IgD-negative memory B cell (primary cell): Measurements from ENCODE around the gene ZNF316. TPM values are rescaled to one million over a fixed set of nuclear protein-coding genes. Genes with fewer than 3 reads are reported as not detected.

Experiments
- H3K27ac Mint-ChIP-seq, 3 donors: one replicate each; pipeline ENCODE4 v1.8.0; 2020 to 2022; ENCODE audit warnings: mild to moderate bottlenecking in 3 of 3, mixed read lengths in 3 of 3, moderate library complexity in 1 of 3
- H3K27me3 Mint-ChIP-seq: one replicate; pipeline ENCODE4 v1.8.0; 2021; ENCODE audit warnings: mixed read lengths
- H3K36me3 Mint-ChIP-seq: one replicate; pipeline ENCODE4 v1.8.0; 2020; ENCODE audit warnings: mild to moderate bottlenecking, mixed read lengths
- H3K4me1 Mint-ChIP-seq, 3 donors: one replicate each; pipeline ENCODE4 v1.8.0; 2020 to 2022; ENCODE audit warnings: mixed read lengths in 3 of 3, mild to moderate bottlenecking in 1 of 3
- H3K4me3 Mint-ChIP-seq, 4 donors: one replicate each; pipeline ENCODE4 v1.8.0; 2020 to 2022; ENCODE audit warnings: mild to moderate bottlenecking in 4 of 4, mixed read lengths in 4 of 4, moderate library complexity in 3 of 4
- H3K9me3 Mint-ChIP-seq, 3 donors: one replicate each; pipeline ENCODE4 v1.8.0; 2020 to 2021; ENCODE audit warnings: mixed read lengths in 3 of 3, mild to moderate bottlenecking in 1 of 3
- polyA plus RNA-seq: library from polyadenylated mRNA; unstranded; fragments of 300-500 nt; fragmentation: Illumina TruSeq; gene quantifications from one replicate; pipeline ENCODE4 v1.2.3, GENCODE V29; 2021

Gene ZNF316
- polyA plus RNA-seq, 1 donor from 2014 or later = 2.1 TPM

DNA sequence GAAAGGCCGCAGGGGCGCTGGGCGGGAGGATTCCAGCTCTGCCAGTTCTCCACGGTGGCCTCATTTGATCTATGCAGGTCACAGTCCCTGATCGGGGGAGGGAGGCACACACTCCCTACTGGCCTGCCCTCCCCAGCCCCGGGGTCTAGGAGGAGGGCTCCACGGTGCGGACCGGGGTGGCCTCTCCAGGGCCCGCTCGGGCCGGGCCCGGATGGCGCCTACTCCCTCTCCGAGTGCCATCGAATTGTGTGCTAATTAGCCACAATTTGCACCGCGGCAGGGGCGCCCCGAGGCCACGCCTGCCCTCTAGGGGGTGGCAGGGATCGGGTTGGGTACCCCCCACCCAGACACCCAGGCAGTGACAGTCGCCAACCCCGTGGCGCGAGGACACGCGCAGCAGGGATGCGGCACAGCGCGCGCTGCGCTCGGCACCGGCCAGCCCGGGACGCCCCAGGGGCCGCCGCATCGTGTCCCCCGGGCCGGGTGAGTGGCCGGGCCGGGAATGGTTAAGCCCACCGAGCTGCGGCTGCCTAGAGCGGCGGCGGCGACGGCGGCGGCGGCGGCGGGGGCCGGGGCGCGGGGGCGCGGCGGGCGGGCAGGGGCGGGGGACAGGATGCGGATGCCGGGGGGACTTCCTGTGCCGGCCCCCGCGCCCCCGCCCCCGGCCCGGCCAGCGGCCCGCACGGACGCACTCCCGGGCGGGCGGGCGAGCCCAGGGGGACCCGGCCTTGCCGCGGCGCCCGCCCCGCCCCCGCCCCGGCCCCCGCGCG is 22.0 kb upstream of the ZNF316 start, which contains the start of gene ZNF853:
Gene ZNF853, plus strand, starts transcription at position 658 of the 770 bp plus-strand sequence. CDS start 565 bp downstream, outside the sequence.
- H3K27ac Mint-ChIP-seq = peak within 1 kb of the TSS in 1 of 3 donors; percentile 31
- H3K27me3 Mint-ChIP-seq = peaks cover 10% of the 10 kb centered on the region
- H3K9me3 Mint-ChIP-seq = no peaks in the 10 kb centered on the region
- H3K4me1 Mint-ChIP-seq = peaks cover 10 to 14% (median 10%) of the 10 kb centered on the region in 3 donors
- peak within 1 kb of the TSS; percentile 74 to 92 (median 84) for H3K4me3 Mint-ChIP-seq
- peaks cover 1% of the 10 kb centered on the region for H3K36me3 Mint-ChIP-seq

DNA sequence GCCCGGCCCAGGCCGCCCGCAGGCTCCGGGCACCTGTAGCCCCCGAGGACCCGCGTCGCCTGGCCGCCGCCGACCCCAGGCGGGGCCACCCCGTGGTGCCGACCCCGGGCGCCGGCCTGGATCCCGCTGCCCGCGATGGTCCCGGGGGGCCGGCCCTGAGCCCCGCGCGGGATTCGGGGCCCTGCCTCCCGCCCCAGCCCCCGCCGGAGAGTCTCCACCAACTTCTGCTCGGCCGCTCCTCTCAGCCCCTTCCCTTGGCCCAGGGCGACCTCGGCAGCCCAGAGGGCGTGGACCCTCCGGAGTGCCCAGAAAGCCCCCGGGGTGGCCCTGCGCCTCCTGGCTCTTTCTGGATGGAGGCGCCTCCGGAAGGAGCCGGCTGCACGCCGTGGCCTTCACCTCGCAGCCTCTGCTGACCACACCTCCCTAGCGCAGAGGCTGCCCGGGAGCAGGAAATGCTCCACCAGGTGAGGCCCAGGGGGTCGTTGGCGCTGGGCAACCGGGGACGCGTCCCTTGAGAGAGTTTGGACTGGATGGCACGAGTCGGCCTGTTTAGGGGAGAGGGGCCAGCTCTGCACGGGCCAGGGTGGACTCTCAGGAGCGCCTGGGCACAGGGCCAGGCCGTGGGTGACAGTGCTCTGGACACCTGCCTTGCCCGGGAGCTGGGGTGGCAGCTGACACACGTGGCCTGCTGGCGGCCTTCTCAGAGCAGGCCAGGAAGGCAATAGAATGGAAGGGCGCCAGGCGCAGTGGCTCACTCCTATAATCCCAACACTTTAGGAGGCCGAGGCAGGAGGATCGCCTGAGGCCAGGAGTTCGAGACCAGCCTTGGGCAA is 21.2 kb upstream of the ZNF316 start:
- H3K4me1 Mint-ChIP-seq = peaks cover 12 to 16% (median 15%) of the 10 kb centered on the region in 3 donors
- H3K27me3 Mint-ChIP-seq = peaks cover 10% of the 10 kb centered on the region
- H3K9me3 Mint-ChIP-seq = no peaks in the 10 kb centered on the region
- H3K4me3 Mint-ChIP-seq = peak overlapping the region; percentile 66 to 84 (median 77)
- no peak overlapping the region for H3K27ac Mint-ChIP-seq
- peaks cover 1% of the 10 kb centered on the region for H3K36me3 Mint-ChIP-seq

DNA sequence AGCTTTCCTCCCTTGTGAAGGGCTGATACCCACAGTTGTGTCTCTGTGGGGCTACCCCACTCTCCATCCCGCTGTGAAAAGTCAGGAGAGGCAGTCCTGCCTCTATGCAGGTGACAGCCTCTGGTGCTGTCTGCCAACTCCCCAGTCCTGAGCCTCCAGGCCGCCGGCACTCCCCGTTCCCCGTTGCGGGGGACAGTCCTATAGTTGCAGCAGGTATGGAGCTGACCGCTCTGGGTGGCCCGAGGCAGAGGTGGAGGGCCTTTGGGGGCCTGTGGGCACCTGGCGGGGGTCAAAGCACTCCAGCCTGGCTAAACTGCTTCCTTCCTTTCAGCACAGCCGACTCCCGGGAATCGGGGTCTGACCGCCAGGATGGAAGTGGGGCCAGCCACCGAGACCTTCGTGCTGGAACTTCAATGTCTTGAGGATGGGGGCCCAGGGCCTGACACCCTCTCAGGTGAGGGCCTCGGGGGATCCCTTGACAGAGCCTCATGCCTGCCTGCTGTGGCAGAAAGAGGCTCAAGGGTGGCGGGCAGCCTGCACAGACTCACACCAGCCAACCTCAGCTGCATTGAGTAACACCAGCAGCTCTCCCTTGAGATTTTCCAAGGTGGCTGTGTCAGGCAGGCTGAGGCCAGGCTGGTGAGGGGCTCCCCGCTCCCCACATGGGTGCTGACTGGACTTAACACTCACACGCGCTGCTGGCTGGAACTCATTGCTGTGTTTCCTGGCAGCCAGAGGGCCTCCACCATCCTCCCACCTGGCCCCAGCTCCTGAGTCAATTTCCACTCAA is 20.1 kb upstream of the ZNF316 start:
- H3K27me3 Mint-ChIP-seq = peaks cover 10% of the 10 kb centered on the region
- peak overlapping the region; percentile 37 to 75 (median 67) for H3K4me3 Mint-ChIP-seq
- H3K9me3 Mint-ChIP-seq = no peaks in the 10 kb centered on the region
- peaks cover 3% of the 10 kb centered on the region for H3K36me3 Mint-ChIP-seq
- H3K27ac Mint-ChIP-seq = no peak overlapping the region
- H3K4me1 Mint-ChIP-seq = peaks cover 15 to 25% (median 21%) of the 10 kb centered on the region in 3 donors

DNA sequence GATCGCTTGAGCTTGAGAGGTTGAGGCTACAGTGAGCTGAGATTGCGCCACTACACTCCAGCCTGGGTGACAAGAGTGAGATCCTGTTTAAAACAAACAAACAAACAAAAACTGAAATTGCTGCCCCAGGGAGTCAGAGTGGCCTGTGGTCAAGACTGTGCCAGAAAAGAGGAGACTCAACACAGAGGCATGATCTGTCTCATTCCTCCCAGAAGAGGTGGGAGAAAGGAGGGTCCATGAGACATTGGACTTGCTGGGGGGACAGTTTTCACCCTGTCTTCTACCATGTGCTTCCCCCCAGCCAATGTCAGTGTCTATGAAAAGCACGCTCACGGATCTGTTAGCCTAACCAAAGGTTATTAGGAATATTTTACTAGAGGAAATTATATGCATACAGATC is 18.5 kb upstream of the ZNF316 start:
- no peak overlapping the region for H3K27ac Mint-ChIP-seq
- peaks cover 15 to 32% (median 22%) of the 10 kb centered on the region in 3 donors for H3K4me1 Mint-ChIP-seq
- H3K4me3 Mint-ChIP-seq = no peak overlapping the region

DNA sequence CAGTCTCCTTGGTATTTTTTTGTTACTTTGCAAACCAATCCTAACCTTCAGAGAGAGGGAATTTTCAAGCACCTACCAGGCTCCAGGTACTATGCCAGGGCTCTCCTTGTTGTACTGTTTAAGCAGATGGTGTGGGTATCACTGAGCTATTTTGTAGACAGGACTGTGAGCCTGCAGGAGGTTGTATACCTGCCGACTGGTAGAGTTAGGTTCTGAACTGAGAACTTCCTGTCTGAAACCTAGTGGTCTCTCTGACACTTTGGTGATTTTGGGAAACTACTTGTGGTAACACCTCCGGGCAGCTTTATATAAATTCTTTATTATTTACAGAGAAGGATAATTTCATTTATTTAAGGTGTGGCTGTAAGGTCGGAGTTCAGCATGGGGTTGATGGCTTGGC is 17.2 kb upstream of the ZNF316 start:
- Mint-ChIP-seq H3K9me3 (no peaks in the 10 kb centered on the region), H3K27ac (peak overlapping the region in 1 of 3 donors; percentile 90), H3K4me1 (peaks cover 17 to 37% (median 29%) of the 10 kb centered on the region in 3 donors), H3K27me3 (peaks cover 2% of the 10 kb centered on the region), H3K4me3 (peak overlapping the region in 3 of 4 donors; percentile 39 to 72 (median 70)), H3K36me3 (peaks cover 5% of the 10 kb centered on the region)

More for the DNA sequence above, 18.5 kb upstream of the ZNF316 start:
- no peaks in the 10 kb centered on the region for H3K9me3 Mint-ChIP-seq
- H3K36me3 Mint-ChIP-seq = peaks cover 3% of the 10 kb centered on the region
- H3K27me3 Mint-ChIP-seq = peaks cover 7% of the 10 kb centered on the region

DNA sequence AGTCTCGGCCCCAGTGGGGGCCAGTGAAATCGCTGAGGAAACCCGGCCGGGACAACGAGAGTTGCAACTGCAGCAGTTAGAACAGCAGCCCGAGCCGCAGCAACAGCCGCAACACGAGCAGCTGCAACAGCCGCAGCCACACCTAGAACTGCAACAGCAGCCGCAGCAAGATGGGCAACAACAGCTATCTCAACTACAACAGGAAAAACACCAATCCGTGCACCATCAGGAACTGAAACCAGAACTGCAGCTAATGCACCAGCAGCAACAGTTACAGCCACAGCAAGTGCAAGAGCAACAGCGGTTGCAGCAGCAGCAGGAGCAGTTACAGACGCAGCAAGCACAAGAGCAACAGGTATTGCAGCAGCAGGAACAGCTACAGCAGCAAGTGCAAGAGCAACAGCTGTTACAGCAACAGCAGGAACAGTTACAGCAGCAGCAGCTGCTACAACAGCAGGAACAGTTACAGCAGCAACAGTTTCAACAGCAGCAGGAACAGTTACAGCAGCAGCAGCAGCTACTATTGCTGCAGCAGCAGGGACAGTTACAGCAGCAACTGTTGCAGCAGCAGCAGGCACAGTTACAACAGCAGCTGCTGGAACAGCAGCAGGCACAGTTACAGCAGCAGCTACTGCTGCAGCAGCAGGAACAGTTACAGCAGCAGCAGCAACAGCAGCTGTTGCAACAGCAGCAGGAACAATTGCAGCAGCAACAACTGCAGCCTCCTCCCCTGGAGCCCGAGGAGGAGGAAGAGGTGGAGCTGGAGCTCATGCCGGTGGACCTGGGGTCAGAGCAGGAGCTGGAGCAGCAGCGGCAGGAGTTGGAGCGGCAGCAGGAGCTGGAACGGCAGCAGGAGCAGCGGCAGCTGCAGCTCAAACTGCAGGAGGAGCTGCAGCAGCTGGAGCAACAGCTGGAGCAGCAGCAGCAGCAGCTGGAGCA is 15.7 kb upstream of the ZNF316 start:
- peaks cover 5% of the 10 kb centered on the region for H3K36me3 Mint-ChIP-seq
- H3K4me1 Mint-ChIP-seq = peaks cover 17 to 38% (median 30%) of the 10 kb centered on the region in 3 donors
- peaks cover 2% of the 10 kb centered on the region for H3K27me3 Mint-ChIP-seq
- H3K27ac Mint-ChIP-seq = peak overlapping the region in 2 of 3 donors; percentile 13 to 50
- H3K9me3 Mint-ChIP-seq = no peaks in the 10 kb centered on the region
- H3K4me3 Mint-ChIP-seq = peak overlapping the region; percentile 24 to 94 (median 61)

DNA sequence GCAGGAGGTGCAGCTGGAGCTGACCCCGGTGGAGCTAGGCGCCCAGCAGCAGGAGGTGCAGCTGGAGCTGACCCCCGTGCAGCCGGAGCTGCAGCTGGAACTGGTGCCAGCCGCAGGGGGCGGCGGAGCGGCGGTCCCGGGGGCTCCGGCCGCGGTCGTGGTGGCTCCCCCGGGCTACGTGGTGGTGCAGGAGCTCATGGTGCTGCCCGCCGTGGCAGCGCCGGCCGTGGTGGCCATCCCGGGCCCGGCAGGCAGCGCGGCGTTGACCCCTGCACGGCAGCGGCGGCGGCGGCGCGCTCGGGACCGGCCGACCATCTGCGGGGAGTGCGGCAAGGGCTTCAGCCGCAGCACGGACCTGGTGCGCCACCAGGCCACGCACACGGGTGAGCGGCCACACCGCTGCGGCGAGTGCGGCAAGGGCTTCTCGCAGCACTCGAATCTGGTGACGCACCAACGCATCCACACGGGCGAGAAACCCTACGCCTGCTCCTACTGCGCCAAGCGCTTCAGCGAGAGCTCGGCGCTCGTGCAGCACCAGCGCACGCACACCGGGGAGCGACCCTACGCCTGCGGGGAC is 14.9 kb upstream of the ZNF316 start:
- Mint-ChIP-seq H3K4me1 (peaks cover 17 to 38% (median 31%) of the 10 kb centered on the region in 3 donors), H3K36me3 (peaks cover 5% of the 10 kb centered on the region), H3K4me3 (no peak overlapping the region), H3K27ac (no peak overlapping the region), H3K9me3 (no peaks in the 10 kb centered on the region), H3K27me3 (peaks cover 2% of the 10 kb centered on the region)

DNA sequence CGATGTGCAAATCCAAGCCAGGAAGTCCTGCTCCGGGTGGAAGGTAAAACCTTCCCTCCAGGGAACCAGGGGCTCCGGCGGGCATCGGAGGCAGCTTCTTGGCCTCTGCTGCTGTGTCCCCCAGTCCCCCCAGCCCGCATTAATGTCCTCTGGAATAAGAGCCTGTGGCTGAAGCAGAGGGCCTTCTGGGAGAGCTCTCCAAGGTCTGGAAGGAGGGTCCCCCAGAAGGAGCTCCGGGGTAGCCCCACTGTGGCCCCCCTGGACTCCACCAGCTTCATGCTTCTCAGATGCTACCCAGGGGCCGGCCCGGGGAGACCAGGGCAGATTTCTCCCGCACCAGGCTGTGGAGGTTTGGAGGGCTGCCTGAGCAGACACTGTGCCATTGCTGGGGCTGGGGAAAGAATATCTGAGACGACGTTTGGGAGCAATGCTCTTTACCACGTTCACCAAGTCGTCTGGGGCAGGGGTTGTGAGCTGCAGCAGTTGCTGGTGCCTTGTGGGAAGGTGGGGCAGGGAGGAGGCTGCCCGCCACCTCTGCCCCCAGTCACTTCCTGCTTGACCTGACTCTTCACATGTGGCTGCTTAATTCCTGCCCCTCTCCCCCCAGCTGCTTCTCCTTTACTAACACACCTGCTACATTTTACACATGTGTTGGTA is 13.4 kb upstream of the ZNF316 start:
- H3K36me3 Mint-ChIP-seq = peaks cover 5% of the 10 kb centered on the region
- H3K9me3 Mint-ChIP-seq = no peaks in the 10 kb centered on the region
- no peaks in the 10 kb centered on the region for H3K27me3 Mint-ChIP-seq
- H3K4me1 Mint-ChIP-seq = peaks cover 17 to 38% (median 31%) of the 10 kb centered on the region in 3 donors
- peak overlapping the region; percentile 33 to 98 (median 71) for H3K27ac Mint-ChIP-seq
- H3K4me3 Mint-ChIP-seq = peak overlapping the region; percentile 23 to 85 (median 78)

DNA sequence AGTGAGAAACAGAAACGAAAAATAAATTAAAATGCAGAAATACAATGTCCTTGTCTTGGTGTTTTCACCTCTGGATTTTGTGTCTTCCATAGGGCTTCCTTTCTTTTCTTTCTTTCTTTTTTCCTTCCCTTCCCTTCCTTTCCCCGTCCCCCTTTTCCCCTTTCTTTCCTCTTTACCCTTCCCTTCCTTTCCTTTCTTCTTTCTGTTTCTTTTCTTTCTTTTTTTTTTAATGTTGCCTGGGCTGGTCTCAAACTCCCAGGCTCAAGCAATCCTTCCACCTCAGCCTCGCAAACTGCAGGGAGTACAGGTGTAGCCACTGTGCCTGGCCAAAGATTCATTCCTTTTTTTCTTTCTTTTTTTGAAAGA is 12.9 kb upstream of the ZNF316 start:
- Mint-ChIP-seq H3K27me3 (no peaks in the 10 kb centered on the region), H3K4me3 (peak overlapping the region; percentile 23 to 85 (median 78)), H3K4me1 (peaks cover 17 to 38% (median 31%) of the 10 kb centered on the region in 3 donors), H3K9me3 (no peaks in the 10 kb centered on the region), H3K27ac (peak overlapping the region; percentile 33 to 98 (median 71)), H3K36me3 (peaks cover 5% of the 10 kb centered on the region)

DNA sequence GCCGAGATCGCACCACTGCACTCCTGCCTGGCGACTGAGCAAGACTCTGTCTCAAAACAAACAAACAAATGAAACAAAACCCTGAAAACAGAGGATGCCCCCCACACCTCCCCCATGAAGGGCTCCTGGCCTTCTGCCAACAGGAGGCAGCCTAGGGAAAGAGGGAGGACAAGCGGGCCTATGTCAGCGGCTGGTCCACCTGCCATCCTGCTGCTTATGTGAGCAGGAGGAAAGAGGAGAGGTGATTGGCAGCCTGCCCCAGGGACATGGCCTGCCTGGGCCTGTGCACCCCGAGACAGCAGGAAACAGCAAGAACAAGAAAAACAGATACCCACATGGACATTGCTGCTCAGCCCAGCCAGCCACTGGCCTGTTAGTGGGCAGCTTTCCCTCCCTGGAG is 9.1 kb upstream of the ZNF316 start:
- Mint-ChIP-seq H3K4me3 (no peak overlapping the region), H3K27ac (no peak overlapping the region), H3K27me3 (no peaks in the 10 kb centered on the region), H3K36me3 (peaks cover 2% of the 10 kb centered on the region), H3K4me1 (peaks cover 7 to 14% (median 14%) of the 10 kb centered on the region in 3 donors), H3K9me3 (no peaks in the 10 kb centered on the region)

DNA sequence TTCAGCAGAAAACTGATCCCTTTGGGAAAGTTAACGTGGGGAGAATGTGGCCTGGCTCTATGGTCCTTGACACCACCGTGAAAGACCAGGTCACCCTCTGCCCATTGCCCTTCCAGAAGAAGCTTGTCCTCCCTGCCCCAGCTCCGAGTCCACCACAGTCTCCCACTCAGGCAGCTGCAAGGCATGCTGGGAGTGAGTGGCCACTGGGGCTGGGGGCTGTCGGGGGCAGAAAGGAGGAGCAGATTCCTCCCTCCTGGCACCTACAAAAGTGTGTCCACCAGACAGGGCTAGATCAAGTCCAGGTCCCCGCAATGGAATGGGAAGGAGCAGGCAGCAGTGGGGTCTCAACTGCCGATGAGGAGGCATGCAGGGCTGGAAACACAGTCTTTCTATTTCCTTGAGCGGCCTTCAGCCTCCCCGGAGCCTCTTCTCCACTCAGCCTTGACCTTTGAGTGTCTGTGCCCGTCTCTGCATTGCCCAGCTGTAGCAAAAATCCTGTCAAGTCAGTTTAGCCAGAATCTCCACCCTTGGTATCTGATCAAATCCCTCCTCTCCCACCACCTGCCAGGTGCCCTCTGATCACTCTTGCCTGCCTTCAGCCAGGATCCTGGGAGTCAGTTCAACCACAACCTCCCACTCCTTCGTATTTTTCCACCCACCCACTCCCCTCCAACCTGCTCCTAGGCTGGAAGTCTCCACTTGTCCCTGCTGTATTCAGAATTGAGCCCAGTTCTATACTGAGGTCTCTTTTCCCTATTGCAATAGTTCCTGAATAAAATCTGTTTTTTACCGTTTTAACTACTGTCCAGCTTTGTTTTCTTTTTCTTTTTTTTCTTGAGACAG is 6.9 kb upstream of the ZNF316 start:
- Mint-ChIP-seq H3K36me3 (no peaks in the 10 kb centered on the region), H3K27ac (peak overlapping the region in 1 of 3 donors; percentile 54), H3K4me3 (peak overlapping the region in 1 of 4 donors; percentile 23), H3K9me3 (no peaks in the 10 kb centered on the region), H3K27me3 (no peaks in the 10 kb centered on the region), H3K4me1 (peaks cover 2 to 4% (median 3%) of the 10 kb centered on the region in 3 donors)

DNA sequence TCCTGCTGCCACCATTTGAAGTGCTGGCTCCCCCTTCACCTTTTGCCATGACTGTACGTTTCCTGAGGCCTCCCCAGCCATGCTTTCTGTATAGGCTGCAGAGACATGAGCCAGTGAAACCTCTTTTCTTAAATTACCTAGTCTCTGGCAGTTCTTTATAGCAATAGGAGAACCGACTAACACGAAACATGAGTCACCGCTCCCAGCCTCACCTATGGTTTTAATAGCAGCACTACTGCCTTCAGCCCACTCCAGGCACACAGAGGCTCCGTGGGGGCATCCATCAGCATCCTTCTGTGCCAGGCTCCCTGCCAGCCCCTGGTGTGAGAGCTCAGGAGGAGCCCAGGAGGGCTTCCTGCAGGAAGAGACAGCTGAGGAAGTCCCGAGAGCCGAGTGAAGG is 5.5 kb upstream of the ZNF316 start:
- no peaks in the 10 kb centered on the region for H3K9me3 Mint-ChIP-seq
- no peaks in the 10 kb centered on the region for H3K27me3 Mint-ChIP-seq
- no peaks in the 10 kb centered on the region for H3K36me3 Mint-ChIP-seq
- H3K4me3 Mint-ChIP-seq = no peak overlapping the region
- peak overlapping the region in 1 of 3 donors; percentile 62 for H3K27ac Mint-ChIP-seq
- peaks cover 3 to 8% (median 4%) of the 10 kb centered on the region in 3 donors for H3K4me1 Mint-ChIP-seq
